Stimulated activated CD4-positive, alpha-beta T cell treated with anti-CD3 and anti-CD28 coated beads, Interleukin-15, amount 100 ng/mL, for 48 hours (primary cell): ENCODE measurements around the gene TIMM22.
A peak's percentile ranks its signal among the peaks of the same experiment; 100 is the strongest.
"Not testable (repeated sequence)": the region's sequence is repeated elsewhere in the genome, so short reads cannot be mapped to it uniquely, and the experiment has no call there.

Source experiments
- DNase-seq, 2 donors: peaks; one replicate each; pipeline ENCODE4 v3.0.0-alpha.2; 2020; ENCODE audit warnings: low read depth in 2 of 2

Gene TIMM22

GRCh38 chr17:971861-972260, 25.1 kb upstream of the TIMM22 start:
- not testable (repeated sequence) for DNase-seq

- no peak for DNase-seq
Measured at GRCh38 chr17:973053-973452, 23.9 kb upstream of the TIMM22 start.

DNA sequence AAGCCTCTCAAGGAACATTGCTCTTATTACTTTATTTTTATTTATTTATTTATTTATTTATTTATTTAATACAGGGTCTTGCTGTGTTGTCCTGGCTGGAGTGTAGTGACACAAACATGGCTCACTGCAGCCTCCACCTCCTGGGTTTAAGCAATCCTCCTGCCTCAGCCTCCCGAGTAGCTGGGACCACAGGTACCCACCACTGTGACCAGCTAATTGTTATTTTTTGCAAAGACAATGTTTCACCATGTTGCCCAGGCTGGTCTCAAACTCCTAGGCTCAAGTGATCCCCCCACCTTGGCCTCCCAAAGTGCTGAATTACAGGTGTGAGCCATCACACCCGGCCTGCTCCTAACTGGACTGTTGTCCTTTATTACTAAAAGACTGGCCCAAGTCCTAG, 22.2 kb upstream of the TIMM22 start:
- DNase-seq, result not testable (repeated sequence)

- no peak for DNase-seq
Measured at GRCh38 chr17:975371-975915, 21.5 kb upstream of the TIMM22 start.

DNA sequence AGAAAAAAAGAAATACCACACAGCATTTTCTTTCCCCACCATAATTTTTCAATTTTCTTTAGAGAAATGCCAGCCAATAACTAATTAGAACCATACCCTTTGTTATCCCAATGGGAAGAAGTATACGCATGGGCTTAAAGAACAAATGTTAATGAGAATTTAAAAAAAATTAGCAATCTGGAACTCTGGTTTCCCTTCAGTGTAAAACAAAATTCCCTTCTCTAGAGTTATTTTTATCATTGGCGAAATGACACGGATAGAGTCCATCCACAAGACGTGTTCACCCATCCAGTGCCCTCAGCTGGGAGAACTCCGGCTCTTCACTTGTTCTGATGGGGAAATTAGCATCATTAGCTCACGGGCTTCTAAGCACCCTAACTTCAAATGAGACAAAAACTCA, 20.6 kb upstream of the TIMM22 start:
- DNase-seq, result no peak

DNA sequence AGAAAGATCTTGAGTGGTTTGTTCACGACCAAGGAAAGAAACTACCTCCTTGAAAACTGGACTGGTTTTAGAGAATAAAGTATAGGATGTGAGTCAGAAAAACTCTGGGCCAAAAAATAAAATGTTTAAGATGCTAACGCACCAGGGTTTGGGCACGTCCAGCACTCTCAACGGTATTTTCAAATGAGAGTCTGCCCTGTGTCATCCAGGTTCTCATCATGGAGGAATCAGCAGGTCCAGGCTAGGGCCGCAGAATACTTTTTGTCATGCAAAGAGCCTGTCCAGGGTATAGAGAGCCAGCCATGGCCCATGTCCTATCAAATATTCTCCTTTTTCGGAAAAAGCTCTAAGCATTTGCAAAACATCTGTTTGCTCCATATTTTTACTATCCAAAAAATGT, 19.8 kb upstream of the TIMM22 start:
- DNase-seq, result no peak

DNA sequence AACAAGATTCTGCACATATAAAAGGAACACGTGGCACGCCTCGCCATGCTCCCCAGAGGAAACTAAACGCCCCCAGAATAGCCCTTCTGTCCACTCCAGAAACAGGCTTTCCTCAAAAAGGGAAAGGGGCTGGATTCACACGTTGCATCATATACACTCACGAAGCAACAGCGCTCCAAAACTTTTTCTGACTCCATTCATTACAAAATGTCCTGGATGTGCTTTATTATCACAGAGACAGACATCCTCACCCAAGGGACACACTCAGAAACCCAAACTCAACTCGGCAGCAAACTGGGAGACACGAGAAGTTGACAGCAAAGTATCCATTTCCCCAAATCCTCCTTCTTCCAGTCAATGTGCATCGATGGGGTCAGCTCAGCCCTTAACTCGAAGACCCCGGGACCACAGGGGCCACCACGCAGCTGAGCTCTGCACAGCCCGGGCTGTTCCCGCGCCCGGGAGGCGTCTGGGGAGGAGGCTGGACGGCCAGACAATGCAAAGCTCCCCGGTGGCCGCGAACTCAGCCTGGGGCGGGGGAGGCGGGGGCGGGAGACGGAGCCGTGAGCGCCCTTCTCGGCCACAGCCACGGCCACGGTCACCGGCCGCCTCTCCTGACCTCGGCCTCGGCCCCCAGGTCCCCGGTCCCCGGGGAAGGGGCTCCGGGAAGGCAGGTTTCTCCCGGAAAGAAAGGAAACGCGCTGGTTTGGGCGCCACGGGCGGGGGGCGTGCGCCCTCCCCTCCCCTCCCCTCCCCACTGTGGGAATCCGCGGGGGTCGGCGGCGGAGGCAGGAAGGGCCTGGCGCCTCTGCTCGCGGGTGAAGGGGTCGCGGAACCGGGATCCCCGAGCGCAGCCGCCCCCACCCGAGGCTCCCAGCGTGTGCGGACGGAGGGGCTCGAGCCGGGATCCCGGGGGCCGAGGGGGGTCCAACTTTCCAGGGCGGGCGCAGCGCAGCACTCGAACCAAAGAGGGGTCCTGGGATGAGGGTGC, 18.5 kb upstream of the TIMM22 start:
- DNase-seq, result no peak

DNA sequence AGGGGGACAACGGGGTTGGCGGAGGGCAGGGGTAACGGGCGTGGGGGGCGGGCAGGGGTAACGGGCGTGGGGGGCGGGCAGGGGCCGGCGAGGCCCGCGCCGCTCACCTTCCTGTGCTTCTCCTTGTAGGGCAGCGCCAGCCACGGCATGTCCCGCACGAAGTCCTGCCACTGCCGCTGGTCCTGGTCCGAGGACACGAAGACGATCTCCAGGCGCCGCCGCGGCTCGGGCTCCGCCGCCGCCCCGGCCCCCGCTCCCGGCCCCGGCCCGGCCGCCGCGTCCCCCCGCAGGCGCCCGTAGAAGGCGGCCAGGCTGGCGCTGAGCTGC, 17.8 kb upstream of the TIMM22 start:
- DNase-seq, result no peak

- DNase-seq, result peak; percentile 74 to 80
Measured at GRCh38 chr17:979539-980405, 17.2 kb upstream of the TIMM22 start, which contains the start of gene NXN. Gene NXN (minus strand): TSS chr17:979776.

GRCh38 chr17:980406-981291, 16.3 kb upstream of the TIMM22 start:
- DNase-seq, result peak; percentile 55 to 65

DNA sequence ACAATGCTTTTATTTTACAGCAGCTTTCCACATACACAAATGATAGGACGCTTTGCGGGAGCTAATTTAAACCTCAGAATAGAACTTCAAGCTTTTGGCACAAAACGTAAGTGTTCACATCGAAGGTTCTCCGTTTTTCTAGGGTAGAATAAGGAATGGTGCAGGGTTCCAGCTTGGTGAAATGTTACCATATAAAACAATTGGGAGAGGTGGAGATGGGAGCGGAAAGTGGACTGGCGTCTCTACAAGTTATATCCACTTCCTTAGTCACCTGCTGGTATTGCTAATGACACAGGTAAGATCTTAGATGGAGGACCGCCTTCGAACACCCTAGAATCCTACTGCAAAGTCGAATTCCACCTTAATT, 15.7 kb upstream of the TIMM22 start:
- no peak for DNase-seq

- no peak for DNase-seq
Measured at GRCh38 chr17:983921-984320, 13.0 kb upstream of the TIMM22 start.

- no peak for DNase-seq
Measured at GRCh38 chr17:986322-986929, 10.5 kb upstream of the TIMM22 start.

DNA sequence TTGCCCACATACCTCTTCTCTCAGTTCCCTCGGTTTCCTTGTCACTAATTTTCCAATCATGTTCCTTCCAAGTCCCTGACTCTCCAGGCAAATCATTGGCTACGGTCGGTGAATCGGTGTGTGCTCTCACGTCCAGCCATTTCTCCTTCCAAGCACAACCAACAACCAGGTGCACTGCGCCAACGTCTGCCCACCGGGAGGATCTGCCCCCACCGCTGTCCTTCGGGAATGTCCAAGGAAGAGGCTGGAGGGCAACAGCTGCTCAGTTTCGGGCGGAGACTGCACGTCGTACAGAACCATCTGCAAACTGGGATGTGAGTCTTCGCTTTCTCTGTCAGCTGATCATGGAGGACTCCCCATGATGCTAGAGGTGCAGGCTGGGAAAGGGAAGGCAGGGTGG, 9.0 kb upstream of the TIMM22 start:
- DNase-seq, result no peak

DNA sequence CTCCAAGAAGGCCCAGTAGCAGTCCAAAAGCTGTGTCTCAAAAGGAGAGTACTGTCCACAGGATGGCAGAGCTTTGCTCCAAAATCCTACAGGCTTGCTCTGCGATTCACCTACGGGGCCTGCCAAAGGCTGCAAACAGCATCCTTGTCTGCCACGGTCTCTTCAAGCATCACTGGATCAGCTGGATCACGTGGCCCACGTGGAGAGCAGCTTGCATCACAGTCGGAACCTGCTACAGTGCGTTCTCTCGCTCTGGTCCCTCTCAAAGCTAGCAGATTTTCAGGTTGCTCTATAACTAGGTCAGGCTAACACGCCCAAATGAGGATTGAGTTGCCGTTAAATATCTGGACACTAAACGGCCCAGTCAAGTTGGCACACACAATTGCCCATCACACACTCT, 8.4 kb upstream of the TIMM22 start:
- DNase-seq, result no peak

DNA sequence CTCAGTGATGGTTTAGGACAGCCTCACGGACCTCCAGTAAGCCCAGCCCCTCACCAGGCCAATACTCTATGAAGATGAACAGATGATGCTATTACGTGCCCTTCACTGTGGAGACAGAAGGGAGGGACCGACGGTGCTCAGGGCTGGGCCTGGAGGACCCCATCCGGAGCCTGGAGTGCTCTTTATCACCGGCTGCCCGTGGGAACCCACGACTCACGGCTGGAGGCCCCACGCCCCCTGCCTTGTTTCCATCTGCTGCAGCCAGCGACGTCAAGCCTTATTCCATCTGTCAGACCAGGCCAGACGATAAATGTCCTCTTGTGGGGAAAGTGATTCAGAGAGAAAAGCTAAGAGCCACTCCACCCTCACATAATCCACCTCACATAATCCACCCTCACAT, 4.0 kb upstream of the TIMM22 start:
- DNase-seq, result no peak

DNA sequence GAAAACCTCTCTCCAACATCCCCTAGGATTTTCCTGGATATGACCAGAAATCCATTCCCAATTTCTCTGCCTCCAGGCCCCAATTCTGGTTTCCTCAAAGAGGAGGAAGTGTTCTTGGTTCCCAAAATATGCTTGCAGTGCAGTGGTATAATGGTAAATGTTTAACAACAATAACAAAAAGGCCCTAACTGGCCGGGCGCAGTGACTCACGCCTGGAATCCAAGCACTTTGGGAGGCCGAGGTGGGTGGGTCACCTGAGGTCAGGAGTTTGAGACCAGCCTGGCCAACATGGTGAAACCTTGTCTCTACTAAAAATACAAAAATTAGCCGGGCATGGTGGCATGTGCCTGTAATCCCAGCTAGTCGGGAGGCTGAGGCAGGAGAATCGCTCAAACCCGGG, 1.6 kb upstream of the TIMM22 start:
- not testable (repeated sequence) for DNase-seq

DNA sequence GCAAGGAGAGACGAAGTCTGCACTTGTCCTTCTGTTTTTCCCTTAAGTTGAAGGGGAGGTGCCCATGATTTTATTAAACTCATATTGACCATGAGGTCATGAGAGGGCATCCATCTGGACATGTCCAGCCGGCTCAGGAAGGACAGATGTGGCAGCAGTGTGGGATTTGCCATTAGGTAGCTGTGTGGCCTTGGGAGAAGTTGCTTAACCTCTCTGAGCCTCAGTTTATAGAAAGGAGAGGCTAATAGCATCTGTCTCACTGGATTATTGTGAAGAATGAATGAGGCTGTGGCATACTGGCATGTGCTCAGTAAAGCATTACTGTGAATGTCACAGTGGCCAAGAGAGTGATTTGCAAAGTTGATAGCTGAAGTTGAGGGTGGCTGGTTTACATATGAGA, 1.2 kb downstream of the TIMM22 start:
- DNase-seq, result no peak

DNA sequence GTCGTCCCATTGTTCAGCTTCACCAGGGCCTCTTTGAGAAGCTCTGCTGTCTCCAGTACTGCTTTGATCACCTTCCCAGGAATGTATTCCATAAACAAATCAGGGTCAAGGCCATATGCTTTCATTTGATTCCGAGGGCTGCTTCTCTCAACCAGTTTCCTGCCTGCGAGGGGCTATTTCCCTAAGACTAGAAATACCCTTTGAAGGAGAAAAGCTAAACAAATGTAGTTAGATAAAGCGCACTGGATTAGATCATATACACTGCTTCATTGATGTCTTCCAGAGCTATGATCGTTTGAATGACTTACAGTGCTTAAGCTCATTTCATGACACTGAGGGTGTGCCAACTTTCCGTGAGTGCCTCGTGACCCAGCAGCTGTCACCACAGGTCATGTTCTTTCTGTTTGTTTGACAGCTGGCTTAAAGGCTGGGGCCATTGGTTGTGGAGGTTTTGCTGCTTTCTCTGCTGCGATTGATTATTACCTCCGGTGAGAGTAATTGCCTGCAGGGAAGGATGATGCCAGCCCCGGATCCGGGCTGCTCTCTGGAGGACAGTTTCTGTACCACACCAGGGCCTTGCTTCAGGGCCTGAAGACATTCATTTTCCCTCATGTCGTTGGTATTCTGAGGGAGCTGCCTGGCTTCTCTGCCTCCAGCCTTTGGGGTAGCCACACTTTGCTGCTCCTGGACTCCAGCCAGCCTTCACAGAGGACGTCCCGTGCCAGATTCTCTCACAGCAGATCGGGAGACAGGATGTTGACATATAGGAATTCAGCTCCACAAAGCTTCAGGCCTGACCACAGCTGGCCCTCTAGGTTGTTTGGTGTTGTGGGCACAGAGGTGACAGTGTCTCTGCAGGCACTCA, 3.9 kb downstream of the TIMM22 start:
- DNase-seq, result no peak
